GM10266 (cell line): ENCODE results near the gene VDR.

Source experiments
- DNase-seq: peaks from one replicate; pipeline ENCODE4 v3.0.0; 2012; ENCODE audit errors: extremely low spot score
- CTCF ChIP-seq: IDR thresholded peaks from 2 replicates; pipeline ENCODE4 v1.5.1; 2012; ENCODE audit warnings: mild to moderate bottlenecking, low read depth; ENCODE audit not compliant: control insufficient read depth, insufficient read depth; ENCODE audit errors: missing control alignments

Gene VDR

DNA sequence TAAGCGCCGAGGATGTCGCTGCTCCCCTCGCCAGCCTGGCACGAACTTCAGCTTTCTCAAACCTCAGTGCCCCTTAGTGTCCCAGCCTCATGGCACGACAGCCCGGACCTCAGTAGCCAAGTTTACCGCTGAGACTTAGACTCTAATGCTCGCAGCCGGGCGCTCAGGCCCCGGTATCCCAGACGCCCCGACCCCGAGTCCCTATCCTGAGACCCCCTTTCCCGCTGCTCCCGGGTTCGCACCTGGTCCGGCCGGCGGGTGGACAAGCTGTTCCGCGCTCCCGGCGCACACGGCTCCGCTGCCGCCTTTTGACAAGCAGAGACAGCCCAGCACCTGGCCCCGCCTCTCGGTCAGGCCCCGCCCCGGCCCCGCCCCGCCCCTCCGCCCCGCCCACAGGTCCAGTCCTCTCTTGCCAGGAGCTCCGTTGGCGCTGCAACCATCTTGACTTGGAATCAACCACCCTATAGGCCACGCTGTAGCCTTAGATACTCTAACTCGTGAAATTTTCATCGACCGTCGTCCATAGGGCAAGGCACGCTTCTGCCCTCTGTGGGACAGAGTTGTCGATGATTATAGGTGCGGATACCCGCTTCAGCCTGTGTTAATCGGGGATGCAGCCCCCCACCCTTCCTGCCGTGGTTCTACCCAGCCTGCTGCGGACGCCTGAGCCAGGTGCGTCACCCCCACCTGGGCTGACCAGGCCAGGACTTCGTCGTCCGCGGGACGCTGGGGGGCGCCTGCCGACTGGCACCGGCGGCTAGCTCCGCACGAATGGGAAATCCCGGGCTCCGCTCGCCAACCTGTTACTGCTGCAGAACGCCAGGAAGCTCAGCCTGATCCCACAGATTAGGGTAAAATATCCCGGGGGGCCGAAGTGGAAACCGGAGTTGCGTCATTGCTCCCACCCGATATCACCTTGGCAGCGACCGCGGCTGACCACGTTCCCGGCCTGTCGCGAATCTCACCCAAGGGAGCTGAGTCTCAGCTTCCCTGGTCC is at the start of gene VDR:
TSS of gene VDR (minus strand) at position 282 of the 997 bp plus-strand sequence. CDS start 25,881 bp downstream, outside the sequence.
- peak; percentile 60 for TF ChIP-seq CTCF
- DNase-seq, result peak; percentile 89

DNA sequence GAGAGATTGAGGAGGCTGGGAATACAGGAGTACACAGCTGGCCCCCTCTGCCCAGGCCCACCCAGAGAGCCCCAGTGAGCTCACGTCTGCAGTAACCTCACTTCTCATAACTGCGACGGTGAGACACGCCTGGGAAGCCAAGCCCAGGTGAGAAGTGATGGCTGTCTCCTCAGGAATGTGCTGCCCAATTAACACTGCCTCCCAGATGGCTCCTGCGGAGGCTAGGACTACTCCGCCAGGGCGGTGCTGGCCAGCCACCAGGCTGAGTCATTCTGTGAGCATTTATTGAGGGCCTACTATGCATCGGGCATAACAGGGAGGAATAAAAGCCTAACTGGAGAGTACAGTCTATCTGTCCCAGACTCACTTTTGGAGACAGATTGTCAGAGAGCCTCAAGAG is 49.3 kb upstream of the VDR start:
- no peak for DNase-seq
- TF ChIP-seq CTCF, result no peak

DNA sequence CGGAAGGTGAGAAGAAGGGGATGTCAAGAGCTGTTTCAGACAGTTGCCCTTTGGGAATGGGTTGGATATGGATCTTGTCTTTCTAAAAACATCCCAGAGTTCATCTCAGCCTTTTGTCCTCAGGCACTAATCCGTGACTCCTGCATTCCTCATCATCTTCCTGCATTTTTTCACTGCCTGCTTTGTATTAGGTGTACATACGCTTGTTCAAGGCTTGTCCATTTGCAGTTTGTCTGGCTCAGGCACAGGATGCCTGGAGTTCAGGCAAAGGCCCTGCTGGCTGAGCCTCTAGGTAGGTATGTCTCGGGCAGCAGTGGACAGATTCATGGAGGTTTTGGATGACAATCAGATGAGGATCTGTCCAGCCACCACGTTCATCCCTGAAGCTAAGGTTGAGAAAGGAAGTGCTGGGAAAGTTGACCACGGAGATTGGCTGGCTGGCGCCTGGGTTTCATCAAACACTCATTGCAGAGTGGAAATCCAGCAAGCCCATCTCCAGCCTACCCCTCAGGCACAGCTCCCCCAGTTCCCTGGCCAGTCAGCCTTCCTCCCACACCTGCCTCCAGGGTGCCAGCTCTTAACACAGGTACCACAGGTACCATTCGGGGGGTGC is 46.2 kb upstream of the VDR start:
- TF ChIP-seq CTCF, result no peak
- no peak for DNase-seq

- peak; percentile 79 for TF ChIP-seq CTCF
- peak; percentile 81 for DNase-seq
These were observed 44.9 kb upstream of the VDR start for GRCh38 chr12:47949441-47950341.

DNA sequence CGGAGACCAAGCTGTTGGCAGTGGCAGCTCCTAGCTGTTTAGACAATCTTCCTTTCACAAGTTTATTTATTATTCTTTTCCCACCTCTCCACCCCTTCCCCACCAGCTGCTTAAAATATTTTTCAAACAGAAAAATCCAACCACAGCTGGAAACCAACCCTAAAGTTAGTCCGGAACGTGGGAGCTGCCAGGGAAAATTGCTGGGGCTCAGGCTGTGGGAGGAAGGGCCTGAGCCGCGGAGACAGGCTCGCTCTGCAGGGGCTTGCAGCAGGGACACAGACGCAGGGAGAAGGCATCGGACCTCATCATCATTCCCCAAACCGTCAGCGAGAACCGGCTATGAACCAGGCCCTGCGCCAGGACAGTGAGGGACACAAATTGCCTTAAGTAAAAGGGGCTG is 42.5 kb upstream of the VDR start:
- no peak for DNase-seq
- no peak for TF ChIP-seq CTCF

- DNase-seq, result no peak
- TF ChIP-seq CTCF, result no peak
These were observed 41.9 kb upstream of the VDR start for GRCh38 chr12:47946413-47947323.
